ENCODE data around the gene XPO1.

DNA sequence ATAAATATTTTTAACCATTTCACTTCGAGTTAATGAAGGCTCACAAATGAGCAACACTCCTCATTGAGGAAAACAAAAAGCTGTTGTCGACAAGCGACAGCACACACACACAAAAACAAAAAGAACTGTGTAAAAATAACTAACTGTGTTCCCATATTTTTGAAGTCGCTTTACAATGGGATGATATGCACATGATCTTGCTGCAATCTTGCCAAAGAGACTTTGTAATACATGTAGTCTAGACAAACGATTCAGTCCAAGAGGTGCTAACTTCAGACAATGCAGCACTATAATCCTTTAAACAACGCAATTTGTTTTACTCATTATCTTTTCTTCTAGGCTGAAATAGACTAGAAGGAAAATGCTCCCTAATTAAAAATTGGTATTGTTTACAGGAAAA is 60.1 kb downstream of the XPO1 start:
- no peak for TF ChIP-seq GATA3 (IDR thresholded peaks at IDR 0.05; ENCODE audit: low read depth, low read length)
- TF ChIP-seq GATA2 (IDR thresholded peaks at IDR 0.05; ENCODE audit: low read depth, low read length), result no peak
